Anterior cingulate cortex (tissue), 58 donors: Measurements from ENCODE around the gene COPG1.
"Not testable (repeated sequence)": the region's sequence is repeated elsewhere in the genome, so short reads cannot be mapped to it uniquely, and the experiment has no call there.

Experiments
- DNase-seq, 58 donors: peaks; one replicate each; lab custom pipeline; 2025; lab: John Stamatoyannopoulos, UW

COPG1 gene, protein sequence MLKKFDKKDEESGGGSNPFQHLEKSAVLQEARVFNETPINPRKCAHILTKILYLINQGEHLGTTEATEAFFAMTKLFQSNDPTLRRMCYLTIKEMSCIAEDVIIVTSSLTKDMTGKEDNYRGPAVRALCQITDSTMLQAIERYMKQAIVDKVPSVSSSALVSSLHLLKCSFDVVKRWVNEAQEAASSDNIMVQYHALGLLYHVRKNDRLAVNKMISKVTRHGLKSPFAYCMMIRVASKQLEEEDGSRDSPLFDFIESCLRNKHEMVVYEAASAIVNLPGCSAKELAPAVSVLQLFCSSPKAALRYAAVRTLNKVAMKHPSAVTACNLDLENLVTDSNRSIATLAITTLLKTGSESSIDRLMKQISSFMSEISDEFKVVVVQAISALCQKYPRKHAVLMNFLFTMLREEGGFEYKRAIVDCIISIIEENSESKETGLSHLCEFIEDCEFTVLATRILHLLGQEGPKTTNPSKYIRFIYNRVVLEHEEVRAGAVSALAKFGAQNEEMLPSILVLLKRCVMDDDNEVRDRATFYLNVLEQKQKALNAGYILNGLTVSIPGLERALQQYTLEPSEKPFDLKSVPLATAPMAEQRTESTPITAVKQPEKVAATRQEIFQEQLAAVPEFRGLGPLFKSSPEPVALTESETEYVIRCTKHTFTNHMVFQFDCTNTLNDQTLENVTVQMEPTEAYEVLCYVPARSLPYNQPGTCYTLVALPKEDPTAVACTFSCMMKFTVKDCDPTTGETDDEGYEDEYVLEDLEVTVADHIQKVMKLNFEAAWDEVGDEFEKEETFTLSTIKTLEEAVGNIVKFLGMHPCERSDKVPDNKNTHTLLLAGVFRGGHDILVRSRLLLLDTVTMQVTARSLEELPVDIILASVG

GRCh38 chr3:129249284-129250065, at the start of gene COPG1:
Gene COPG1 (plus strand): TSS chr3:129249606. CDS start chr3:129249710, 104 bp downstream.
- peak; percentile 37 to 91 (median 80) for DNase-seq

DNA sequence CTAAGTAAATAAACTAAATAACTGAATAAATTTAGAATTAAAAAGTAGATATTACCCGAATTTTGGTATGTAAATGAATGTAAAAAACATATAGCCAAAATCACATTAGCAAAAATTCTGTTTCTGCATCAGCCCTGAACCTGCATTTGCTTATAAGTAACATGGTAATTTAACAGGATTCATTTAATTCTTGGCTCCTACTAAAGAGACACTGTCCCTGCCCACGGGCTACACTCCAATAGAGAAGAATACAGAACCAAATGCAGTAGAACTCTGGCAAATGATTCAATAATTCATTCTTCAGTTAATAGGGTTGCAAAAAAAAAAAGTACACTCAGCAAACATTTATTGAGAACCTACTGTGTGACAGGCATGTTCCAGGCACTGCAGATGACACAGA, 44.9 kb upstream of the COPG1 start:
- DNase-seq = no peak

DNA sequence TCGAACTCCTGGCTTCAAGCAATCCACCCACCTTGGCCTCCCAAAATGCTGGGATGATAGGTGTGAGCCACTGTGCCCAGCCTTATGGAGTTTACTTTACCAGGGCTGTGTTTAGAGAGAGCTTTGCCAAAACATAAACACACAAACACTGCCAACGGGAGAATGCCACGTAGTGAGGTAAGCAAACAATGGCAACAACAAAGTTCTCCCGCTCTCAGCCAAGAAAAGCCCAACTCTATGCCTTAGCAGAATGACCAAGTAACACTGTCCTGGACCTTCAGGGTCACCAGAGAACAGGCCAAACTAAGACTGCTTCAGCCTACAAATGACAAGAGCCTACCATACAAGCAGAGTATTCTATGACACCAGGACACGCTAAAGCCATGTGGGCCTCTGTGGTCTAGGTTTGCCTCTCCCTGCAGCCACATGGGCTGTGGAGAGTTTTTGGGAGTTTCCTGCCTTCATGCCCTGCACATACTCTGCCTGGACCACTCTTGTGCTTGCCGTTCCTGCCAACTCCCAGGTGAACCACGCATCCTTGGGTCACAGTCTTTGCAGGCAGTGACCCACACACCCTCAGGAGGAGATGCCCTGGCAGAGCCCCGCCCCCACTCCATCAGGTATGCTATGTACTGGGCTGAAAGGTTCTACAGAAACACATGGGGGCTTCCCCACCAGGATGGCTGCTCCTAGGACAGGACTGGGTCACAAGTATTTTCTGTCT, 44.1 kb upstream of the COPG1 start:
- DNase-seq = no peak

- DNase-seq = peak in 7 of 58 donors; percentile 4 to 35 (median 18)
Measured at GRCh38 chr3:129207479-129207878, 41.9 kb upstream of the COPG1 start.

- no peak for DNase-seq
Measured at GRCh38 chr3:129211345-129211744, 38.1 kb upstream of the COPG1 start.

DNA sequence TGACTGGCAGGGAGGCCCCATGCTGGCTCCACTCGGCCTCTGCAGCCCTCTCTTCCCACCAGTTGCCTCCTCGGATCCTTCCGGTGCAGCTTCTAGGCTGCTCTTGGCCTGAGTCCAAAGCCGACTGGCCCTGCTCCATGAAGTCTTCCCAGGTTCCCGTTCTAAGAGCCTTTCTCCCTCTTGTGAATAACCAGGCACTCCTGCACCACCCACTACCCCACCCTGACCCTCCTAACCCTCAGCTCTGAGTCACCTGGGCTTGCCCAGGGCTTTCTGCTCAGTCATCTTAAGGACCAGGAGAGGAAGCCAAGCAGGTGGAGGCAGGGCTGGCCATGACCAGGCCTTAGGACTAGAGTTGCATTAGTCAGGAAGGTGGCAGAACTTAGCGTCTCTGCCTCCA, 37.6 kb upstream of the COPG1 start:
- DNase-seq = peak in 1 of 58 donors; percentile 38

DNA sequence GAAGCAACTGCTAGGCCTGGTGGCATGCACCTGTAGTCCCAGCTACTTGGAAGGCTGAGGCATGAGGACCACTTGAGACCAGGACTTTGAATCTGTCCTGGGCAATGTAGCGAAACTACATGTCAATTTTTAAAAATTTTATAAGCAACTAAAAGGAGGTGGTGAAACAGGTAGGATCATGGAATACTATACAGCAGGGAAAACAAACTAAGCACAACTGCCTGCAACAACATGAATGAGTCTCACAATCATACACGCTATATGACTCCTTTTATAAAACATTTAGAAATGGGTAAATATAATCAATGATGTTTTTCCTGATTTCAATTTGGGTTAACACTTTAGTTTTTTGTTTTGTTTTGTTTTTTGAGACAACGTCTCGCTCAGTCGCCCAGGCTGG, 36.2 kb upstream of the COPG1 start:
- DNase-seq = no peak

DNA sequence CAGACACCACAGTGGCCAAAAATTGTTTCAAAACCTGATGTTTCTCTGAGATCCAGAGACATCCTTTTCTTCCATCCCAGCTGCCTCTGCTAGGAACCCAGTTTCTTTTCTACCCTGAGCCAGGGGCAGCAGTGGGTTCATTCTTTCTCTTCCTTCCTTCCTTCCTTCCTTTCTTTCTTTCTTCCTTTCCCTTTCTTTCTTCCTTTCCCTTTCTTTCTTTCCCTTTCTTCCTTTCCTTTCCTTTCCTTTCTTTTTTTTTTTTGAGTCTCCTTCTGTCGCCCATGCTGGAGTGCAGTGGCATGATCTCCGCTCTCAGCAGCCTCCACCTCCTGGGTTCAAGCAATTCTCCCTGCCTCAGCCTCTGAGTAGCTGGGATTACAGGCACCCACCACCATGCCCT, 30.7 kb upstream of the COPG1 start:
- DNase-seq = no peak

DNA sequence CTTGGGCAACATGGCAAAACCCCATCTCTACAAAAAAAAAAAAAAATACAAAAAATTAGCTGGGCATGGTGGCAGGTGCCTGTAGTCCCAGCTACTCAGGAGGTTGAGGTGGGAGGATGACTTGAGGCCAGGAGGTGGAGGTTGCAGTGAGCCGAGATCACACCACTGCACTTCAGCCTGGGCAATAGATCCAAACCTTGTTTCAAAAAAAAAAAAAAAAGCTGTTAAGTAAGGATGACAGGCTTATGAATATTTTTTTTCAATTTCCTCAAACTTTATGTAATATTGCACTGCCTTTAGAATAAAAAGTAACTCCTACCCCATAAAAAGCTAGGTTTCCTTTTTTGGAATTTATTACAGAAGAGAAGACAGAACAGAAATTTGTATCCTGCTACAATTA, 25.0 kb upstream of the COPG1 start:
- not testable (repeated sequence) for DNase-seq

DNA sequence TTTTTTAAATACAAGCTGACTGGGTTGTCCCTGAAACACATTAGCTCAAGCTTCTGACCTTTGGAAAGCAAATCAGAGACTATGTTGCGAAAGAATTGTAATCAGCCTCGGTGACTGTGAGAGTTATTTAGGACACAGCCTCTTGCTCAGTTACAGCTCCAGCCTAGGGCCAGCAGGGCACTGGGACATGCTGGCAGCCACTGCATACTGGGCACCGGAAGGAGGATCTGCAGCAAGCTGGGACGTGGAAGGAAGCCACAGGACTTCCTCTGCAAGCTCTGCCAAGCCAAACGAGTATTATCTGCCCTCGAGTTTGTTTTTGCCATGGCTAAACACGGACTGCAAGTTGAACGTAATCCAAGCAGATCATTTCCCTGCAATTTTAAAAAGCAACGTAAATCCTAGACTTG, 24.4 kb upstream of the COPG1 start:
- peak in 47 of 58 donors; percentile 8 to 81 (median 55) for DNase-seq

DNA sequence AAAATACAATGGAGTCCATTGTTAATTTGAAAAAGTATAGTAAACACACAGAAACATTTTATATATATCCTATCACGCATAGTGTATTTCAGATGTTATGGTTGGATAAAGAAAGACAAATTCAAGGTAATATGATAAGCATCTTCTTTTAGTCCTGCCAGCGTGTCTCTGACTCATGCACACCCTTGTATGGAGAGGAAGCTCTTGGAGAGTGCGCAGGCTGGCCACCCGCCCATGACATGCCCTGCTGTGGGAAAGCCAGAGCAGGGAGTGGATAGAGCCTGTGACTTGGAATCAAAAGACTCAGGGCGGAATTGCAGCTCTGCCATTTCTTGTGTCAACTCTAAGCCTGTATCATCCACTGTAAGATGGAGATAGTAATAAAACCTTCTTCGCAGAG, 23.0 kb upstream of the COPG1 start:
- peak in 23 of 58 donors; percentile 4 to 68 (median 25) for DNase-seq

- no peak for DNase-seq
Measured at GRCh38 chr3:129228891-129229585, 20.4 kb upstream of the COPG1 start.

GRCh38 chr3:129230311-129231019, 18.9 kb upstream of the COPG1 start:
- DNase-seq = no peak

GRCh38 chr3:129231331-129232119, 17.9 kb upstream of the COPG1 start:
- no peak for DNase-seq

DNA sequence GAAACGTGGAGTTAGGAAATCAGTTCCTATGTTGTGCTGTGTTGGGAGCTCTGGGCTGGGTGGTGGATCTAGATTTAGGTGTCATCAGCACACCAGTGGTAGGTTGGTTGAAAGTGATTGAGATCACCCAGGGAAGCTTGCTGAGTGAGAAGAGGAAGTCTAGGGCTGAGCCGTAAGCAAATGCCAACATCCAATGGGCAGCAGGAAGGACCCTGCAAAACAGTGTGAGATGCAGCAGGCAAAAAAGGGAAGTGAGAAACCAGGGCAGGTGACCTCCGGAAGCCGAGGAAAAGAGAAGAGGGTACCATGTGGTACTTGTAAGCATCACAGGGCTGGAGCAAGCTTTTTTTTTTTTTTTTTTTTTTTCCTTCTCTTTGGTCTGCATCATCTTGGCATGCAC, 15.9 kb upstream of the COPG1 start:
- DNase-seq = peak in 27 of 58 donors; percentile 8 to 55 (median 21)

- DNase-seq = no peak
Measured at GRCh38 chr3:129234441-129234840, 15.0 kb upstream of the COPG1 start.

- DNase-seq = no peak
Measured at GRCh38 chr3:129235344-129235917, 14.0 kb upstream of the COPG1 start.
